HG03521 (cell line): Measurements from ENCODE around the gene CERCAM.
A peak's percentile ranks its signal among the peaks of the same experiment; 100 is the strongest.

Source experiments
- ATAC-seq: cut with Tn5 transposase; IDR thresholded peaks from one replicate; pipeline ENCODE4 v1.9.1; 2021; ENCODE audit warnings: mild to moderate bottlenecking, moderate library complexity; ENCODE audit not compliant: unreplicated experiment

CERCAM gene, protein sequence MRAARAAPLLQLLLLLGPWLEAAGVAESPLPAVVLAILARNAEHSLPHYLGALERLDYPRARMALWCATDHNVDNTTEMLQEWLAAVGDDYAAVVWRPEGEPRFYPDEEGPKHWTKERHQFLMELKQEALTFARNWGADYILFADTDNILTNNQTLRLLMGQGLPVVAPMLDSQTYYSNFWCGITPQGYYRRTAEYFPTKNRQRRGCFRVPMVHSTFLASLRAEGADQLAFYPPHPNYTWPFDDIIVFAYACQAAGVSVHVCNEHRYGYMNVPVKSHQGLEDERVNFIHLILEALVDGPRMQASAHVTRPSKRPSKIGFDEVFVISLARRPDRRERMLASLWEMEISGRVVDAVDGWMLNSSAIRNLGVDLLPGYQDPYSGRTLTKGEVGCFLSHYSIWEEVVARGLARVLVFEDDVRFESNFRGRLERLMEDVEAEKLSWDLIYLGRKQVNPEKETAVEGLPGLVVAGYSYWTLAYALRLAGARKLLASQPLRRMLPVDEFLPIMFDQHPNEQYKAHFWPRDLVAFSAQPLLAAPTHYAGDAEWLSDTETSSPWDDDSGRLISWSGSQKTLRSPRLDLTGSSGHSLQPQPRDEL

GRCh38 chr9:128420651-128421481 lies at the start of gene CERCAM:
TSS of gene CERCAM (plus strand) at chr9:128420857. CDS start at chr9:128420878, 21 bp downstream.
- peak; percentile 51 for ATAC-seq

GRCh38 chr9:128371630-128372117 lies 49.0 kb upstream of the CERCAM start:
- ATAC-seq: no peak

- ATAC-seq: no peak
Observed at GRCh38 chr9:128372188-128372641, 48.4 kb upstream of the CERCAM start.

- no peak for ATAC-seq
Observed at GRCh38 chr9:128372784-128373183, 47.9 kb upstream of the CERCAM start.

GRCh38 chr9:128374221-128374675 lies 46.4 kb upstream of the CERCAM start:
- no peak for ATAC-seq

- no peak for ATAC-seq
Observed at GRCh38 chr9:128375865-128376264, 44.8 kb upstream of the CERCAM start.

GRCh38 chr9:128382261-128382660 lies 38.4 kb upstream of the CERCAM start:
- ATAC-seq: no peak

GRCh38 chr9:128383007-128383753 lies 37.5 kb upstream of the CERCAM start:
- no peak for ATAC-seq

DNA sequence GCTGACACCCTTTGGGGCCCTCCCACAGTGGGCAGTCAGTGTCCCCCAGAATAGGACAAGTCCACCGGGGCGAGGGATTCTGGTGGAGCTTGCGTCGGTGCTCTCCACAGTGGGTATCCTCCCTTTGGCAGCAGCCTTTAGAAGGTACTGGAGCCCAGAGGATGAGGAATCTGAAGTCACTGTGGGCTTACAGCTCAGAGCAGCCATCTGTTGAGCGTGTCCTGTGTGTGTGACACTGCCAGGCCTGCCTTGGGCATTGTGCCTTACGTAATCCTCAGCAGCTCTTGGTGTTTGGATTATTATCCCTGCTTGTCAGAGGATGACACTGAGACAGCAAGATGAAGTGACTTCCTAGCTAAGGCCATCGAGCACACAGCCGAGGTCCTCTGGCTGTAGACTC lies 36.9 kb upstream of the CERCAM start:
- no peak for ATAC-seq

DNA sequence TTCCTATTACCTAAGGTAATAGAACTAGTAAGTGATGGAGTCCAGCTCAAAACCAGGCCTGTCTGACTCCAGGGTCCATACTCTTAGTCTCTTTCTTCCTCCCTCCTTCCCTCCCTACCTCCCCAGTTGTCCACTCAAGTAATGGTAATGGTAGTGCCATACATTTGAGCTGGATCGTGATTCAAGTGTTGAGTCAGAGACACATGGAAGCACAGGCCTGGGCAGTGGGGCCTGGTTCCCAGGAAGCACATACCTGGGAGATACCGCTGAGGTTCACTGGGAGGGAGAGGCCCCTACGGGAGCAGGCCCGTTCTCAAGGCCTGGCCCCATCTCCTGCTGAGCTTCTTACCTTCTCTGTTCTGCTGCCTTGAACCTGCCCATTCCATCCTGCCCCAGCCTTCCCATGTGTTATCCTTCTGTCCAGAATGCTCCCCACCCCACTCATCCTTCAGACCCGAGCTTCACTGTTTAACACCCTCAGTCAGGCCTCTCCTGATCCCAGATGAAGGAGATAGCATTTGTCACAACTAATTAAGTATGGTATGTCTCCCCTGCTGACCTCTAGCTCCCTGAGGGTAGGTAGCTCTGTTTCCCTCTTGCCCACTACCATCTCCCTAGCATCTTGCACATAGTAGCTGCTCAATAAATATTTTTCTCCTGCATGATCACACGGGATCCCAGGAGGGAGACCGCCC lies 35.7 kb upstream of the CERCAM start:
- no peak for ATAC-seq

GRCh38 chr9:128385496-128386460 lies 34.9 kb upstream of the CERCAM start:
- no peak for ATAC-seq

DNA sequence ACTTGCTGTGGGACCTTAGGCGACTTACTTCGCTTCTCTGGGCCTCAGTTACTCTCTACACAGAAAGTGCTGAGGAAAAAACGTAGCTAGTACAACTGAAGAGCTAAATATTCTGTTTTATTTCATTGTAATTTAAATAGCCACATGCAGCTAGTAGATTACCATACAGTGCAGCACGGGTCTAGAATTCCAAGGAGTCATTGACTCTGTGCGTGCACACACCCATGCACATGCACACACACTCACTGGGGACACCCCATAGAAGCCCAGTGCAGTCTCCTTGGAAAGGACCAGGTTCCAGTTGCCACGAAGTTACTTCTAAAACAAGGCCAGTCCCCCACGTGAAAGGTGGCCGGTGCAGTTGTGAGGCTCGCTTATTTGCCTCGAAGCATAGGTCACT lies 32.5 kb upstream of the CERCAM start:
- no peak for ATAC-seq

- no peak for ATAC-seq
Observed at GRCh38 chr9:128389395-128390149, 31.1 kb upstream of the CERCAM start.

DNA sequence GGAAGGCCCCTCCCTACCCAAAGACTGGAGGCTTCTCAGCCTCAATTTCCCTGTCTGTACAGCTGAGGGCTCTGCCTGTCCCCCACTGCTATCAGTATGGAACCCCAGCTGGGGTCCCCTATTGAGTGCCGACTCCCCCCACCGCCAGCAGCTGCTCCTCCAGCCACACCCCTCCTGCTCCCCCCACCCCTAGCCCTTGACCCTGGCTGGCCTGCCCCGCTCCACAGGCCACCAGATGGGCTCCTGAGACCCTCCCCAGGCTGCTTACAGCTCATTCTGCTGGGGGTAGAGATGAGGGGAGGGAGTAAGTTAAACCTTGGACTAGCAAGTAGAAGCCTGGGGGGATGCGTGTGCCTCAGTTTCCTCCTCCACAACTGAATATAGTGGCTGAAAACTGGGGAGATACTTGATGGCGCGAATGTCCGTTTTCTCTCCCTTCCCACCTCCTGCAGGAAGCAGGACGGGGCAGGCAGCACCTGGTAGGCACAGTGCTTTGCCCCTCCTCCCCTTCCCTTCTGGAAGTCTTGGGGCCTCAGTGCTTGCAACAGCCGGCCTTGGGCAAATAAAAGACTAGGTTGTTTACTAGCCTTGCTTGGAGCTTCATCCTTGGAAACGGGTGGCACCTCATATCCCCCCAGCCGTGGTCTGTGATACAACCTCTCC lies 30.4 kb upstream of the CERCAM start:
- ATAC-seq: no peak

GRCh38 chr9:128390813-128391711 lies 29.6 kb upstream of the CERCAM start:
- no peak for ATAC-seq

GRCh38 chr9:128391956-128392301 lies 28.7 kb upstream of the CERCAM start:
- ATAC-seq: no peak
